Activated CD8-positive, alpha-beta T cell treated with anti-CD3 and anti-CD28 coated beads for 36 hours (primary cell): Measurements from ENCODE around the gene PDE9A. TPM values are rescaled to one million over a fixed set of nuclear protein-coding genes. Genes with fewer than 3 reads are reported as not detected.

Source experiments
- ATAC-seq: fragments of 200-7000 bp; cut with Tn5 transposase; one replicate; pipeline ENCODE4 v1.10.0; 2021; ENCODE audit warnings: mild to moderate bottlenecking, moderate library complexity
- CTCF ChIA-PET: fragments of 350-600 bp; sonication (Branson Sonifier 250); formaldehyde crosslinking; loops from one replicate; lab custom pipeline; 2021; ENCODE audit warnings: antibody characterized with exemption; lab: Charles Lee
- POLR2A ChIA-PET: fragments of 350-600 bp; sonication (Branson Sonifier 250); formaldehyde crosslinking; loops from one replicate; lab custom pipeline; 2021; ENCODE audit warnings: antibody characterized with exemption; lab: Charles Lee
- DNase-seq: peaks from one replicate; pipeline ENCODE4 v3.0.0-alpha.2; 2020
- H3K27ac Mint-ChIP-seq: one replicate; pipeline ENCODE4 v1.8.0; 2021; ENCODE audit warnings: mild to moderate bottlenecking, mixed read lengths
- H3K27me3 Mint-ChIP-seq: one replicate; pipeline ENCODE4 v1.8.0; 2021; ENCODE audit warnings: mixed read lengths
- H3K36me3 Mint-ChIP-seq: one replicate; pipeline ENCODE4 v1.8.0; 2021; ENCODE audit warnings: low read depth, mixed read lengths
- H3K4me1 Mint-ChIP-seq: one replicate; pipeline ENCODE4 v1.8.0; 2021; ENCODE audit warnings: low read depth, mixed read lengths
- H3K4me3 Mint-ChIP-seq: one replicate; pipeline ENCODE4 v1.8.0; 2021; ENCODE audit warnings: mild to moderate bottlenecking, moderate library complexity, mixed read lengths
- H3K9me3 Mint-ChIP-seq: one replicate; pipeline ENCODE4 v1.8.0; 2021; ENCODE audit warnings: mixed read lengths
- CTCF ChIP-seq: fragments of 200-600 bp; IDR thresholded peaks from one replicate; pipeline ENCODE4 v1.8.0; 2022; ENCODE audit warnings: antibody characterized with exemption, mild to moderate bottlenecking
- intact Hi-C: fragments of 100-400 bp; cut with micrococcal nuclease; formaldehyde crosslinking; loops from one replicate; pipeline ENCODE4 v1.10.0; 2022
- total RNA-seq, 2 experiments: library from RNA; stranded (reverse); gene quantifications; one replicate each; pipeline ENCODE4 v1.2.3, GENCODE V29; 2021

Gene PDE9A
- total RNA-seq, 2 experiments from 2014 or later = 11.1 to 11.5 TPM

- DNase-seq = no peak
- Mint-ChIP-seq H3K27ac (no peak overlapping the region), H3K27me3 (no peaks in the 10 kb centered on the region), H3K4me3 (no peak overlapping the region), H3K9me3 (no peaks in the 10 kb centered on the region), H3K4me1 (peaks cover 13% of the 10 kb centered on the region), H3K36me3 (no peaks in the 10 kb centered on the region)
- CTCF ChIA-PET = no interaction called here
- no peak for ATAC-seq
- intact Hi-C loops = loop anchor here (10.0 kb wide), 1 partner anchor 150 kb away; no protein-coding TSS in a partner anchor
- POLR2A ChIA-PET = no interaction called here
- no peak for TF ChIP-seq CTCF
Measured at GRCh38 chr21:42674351-42674940, 21.0 kb downstream of the PDE9A start.

- no peak overlapping the region for H3K27ac Mint-ChIP-seq
- peaks cover 13% of the 10 kb centered on the region for H3K4me1 Mint-ChIP-seq
- H3K4me3 Mint-ChIP-seq = no peak overlapping the region
- H3K36me3 Mint-ChIP-seq = no peaks in the 10 kb centered on the region
- H3K27me3 Mint-ChIP-seq = no peaks in the 10 kb centered on the region
- POLR2A ChIA-PET = no interaction called here
- no peak for ATAC-seq
- intact Hi-C loops = loop anchor here (10.0 kb wide), 1 partner anchor 149 kb away; no protein-coding TSS in a partner anchor
- H3K9me3 Mint-ChIP-seq = no peaks in the 10 kb centered on the region
- no peak for DNase-seq
- CTCF ChIA-PET = no interaction called here
- no peak for TF ChIP-seq CTCF
Measured at GRCh38 chr21:42675403-42675802, 22.0 kb downstream of the PDE9A start.

- DNase-seq (no peak), ATAC-seq (no peak)
- TF ChIP-seq CTCF = no peak
- intact Hi-C loops = loop anchor here (10.0 kb wide), 1 partner anchor 148 kb away; no protein-coding TSS in a partner anchor
- H3K4me3 Mint-ChIP-seq = no peak overlapping the region
- H3K4me1 Mint-ChIP-seq = peaks cover 25% of the 10 kb centered on the region
- ChIA-PET CTCF (no interaction called here), POLR2A (interaction anchor here (0.6 to 1.5 kb wide), 3 partner anchors 9 to 253 kb away, joined by 3 to 5 read pairs (median 3); no protein-coding TSS in a partner anchor)
- H3K9me3 Mint-ChIP-seq = no peaks in the 10 kb centered on the region
- H3K27me3 Mint-ChIP-seq = no peaks in the 10 kb centered on the region
- no peaks in the 10 kb centered on the region for H3K36me3 Mint-ChIP-seq
- H3K27ac Mint-ChIP-seq = no peak overlapping the region
Measured at GRCh38 chr21:42676808-42677207, 23.4 kb downstream of the PDE9A start.

- no peaks in the 10 kb centered on the region for H3K27me3 Mint-ChIP-seq
- H3K9me3 Mint-ChIP-seq = no peaks in the 10 kb centered on the region
- H3K4me1 Mint-ChIP-seq = peaks cover 32% of the 10 kb centered on the region
- intact Hi-C loops = loop anchor here (10.0 kb wide), 1 partner anchor 147 kb away; no protein-coding TSS in a partner anchor
- H3K27ac Mint-ChIP-seq = no peak overlapping the region
- POLR2A ChIA-PET = interaction anchor here (0.6 to 1.5 kb wide), 3 partner anchors 10 to 254 kb away, joined by 3 to 5 read pairs (median 3); no protein-coding TSS in a partner anchor
- CTCF ChIA-PET = no interaction called here
- H3K4me3 Mint-ChIP-seq = no peak overlapping the region
- H3K36me3 Mint-ChIP-seq = no peaks in the 10 kb centered on the region
- ATAC-seq (no peak), DNase-seq (no peak)
- TF ChIP-seq CTCF = no peak
Measured at GRCh38 chr21:42677339-42678321, 24.2 kb downstream of the PDE9A start.
